Activated CD8-positive, alpha-beta memory T cell treated with anti-CD3 and anti-CD28 coated beads, Interleukin-2, amount 50 U/mL, for 24 hours (primary cell): Measurements from ENCODE around the gene ABCG4.
A peak's percentile ranks its signal among the peaks of the same experiment; 100 is the strongest.
"Not testable (repeated sequence)": the region's sequence is repeated elsewhere in the genome, so short reads cannot be mapped to it uniquely, and the experiment has no call there.

Source experiments
- DNase-seq: peaks from one replicate; pipeline ENCODE4 v3.0.0-alpha.2; 2020; ENCODE audit errors: extremely low read depth

The ABCG4 gene

GRCh38 chr11:119184399-119184798 is 35.5 kb downstream of the ABCG4 start:
- not testable (repeated sequence) for DNase-seq

- DNase-seq, result no peak
Measured at GRCh38 chr11:119185981-119186634, 37.3 kb downstream of the ABCG4 start.

GRCh38 chr11:119187123-119187892 is 38.5 kb downstream of the ABCG4 start:
- DNase-seq, result no peak

- DNase-seq, result no peak
Measured at GRCh38 chr11:119188067-119188466, 39.2 kb downstream of the ABCG4 start.

- no peak for DNase-seq
Measured at GRCh38 chr11:119188887-119189286, 40.0 kb downstream of the ABCG4 start.

- DNase-seq, result no peak
Measured at GRCh38 chr11:119189393-119189792, 40.5 kb downstream of the ABCG4 start.

GRCh38 chr11:119190531-119190930 is 41.7 kb downstream of the ABCG4 start:
- DNase-seq, result no peak

- not testable (repeated sequence) for DNase-seq
Measured at GRCh38 chr11:119191265-119191664, 42.4 kb downstream of the ABCG4 start.

- DNase-seq, result no peak
Measured at GRCh38 chr11:119192111-119192510, 43.3 kb downstream of the ABCG4 start.

GRCh38 chr11:119193001-119193400 is 44.1 kb downstream of the ABCG4 start:
- DNase-seq, result no peak

- no peak for DNase-seq
Measured at GRCh38 chr11:119193626-119194025, 44.8 kb downstream of the ABCG4 start.

GRCh38 chr11:119194811-119195440 is 46.1 kb downstream of the ABCG4 start:
- no peak for DNase-seq

- no peak for DNase-seq
Measured at GRCh38 chr11:119195680-119196079, 46.8 kb downstream of the ABCG4 start.

GRCh38 chr11:119196833-119197483 is 48.1 kb downstream of the ABCG4 start:
- DNase-seq, result peak; percentile 18

- no peak for DNase-seq
Measured at GRCh38 chr11:119198925-119199324, 50.1 kb downstream of the ABCG4 start.

GRCh38 chr11:119201236-119201635 is 52.4 kb downstream of the ABCG4 start:
- DNase-seq, result not testable (repeated sequence)

GRCh38 chr11:119202554-119202953 is 53.7 kb downstream of the ABCG4 start:
- DNase-seq, result no peak

GRCh38 chr11:119204066-119204465 is 55.2 kb downstream of the ABCG4 start:
- no peak for DNase-seq

GRCh38 chr11:119205080-119205479 is 56.2 kb downstream of the ABCG4 start:
- DNase-seq, result no peak

- DNase-seq, result peak; percentile 94
Measured at GRCh38 chr11:119205574-119206510, 57.0 kb downstream of the ABCG4 start, which contains the start of gene CBL. TSS of gene CBL (plus strand) at chr11:119206339. CDS start at chr11:119206418, 79 bp downstream.
